SK-N-SH treated with all-trans-retinoic acid at 6 μM for 48 hours (cell line): ENCODE measurements around the gene OSBPL5.

Experiments
- ESRRG ChIP-seq: fragments of 250-450 bp; sonication (Bioruptor Pico); IDR thresholded peaks from 2 replicates; pipeline ENCODE4 v1.6.1; 2021; ENCODE audit warnings: mild to moderate bottlenecking
- ISL1 ChIP-seq: fragments of 250-450 bp; sonication (Bioruptor Pico); IDR thresholded peaks from 2 replicates; pipeline ENCODE4 v2.1.2; 2022; ENCODE audit warnings: mild to moderate bottlenecking, moderate library complexity
- OSR1 ChIP-seq: fragments of 250-450 bp; sonication (Bioruptor Pico); IDR thresholded peaks from 2 replicates; pipeline ENCODE4 v1.8.0; 2022; ENCODE audit warnings: moderate library complexity, mild to moderate bottlenecking, inconsistent platforms
- SNAI2 ChIP-seq: fragments of 250-450 bp; sonication (Bioruptor Pico); IDR thresholded peaks from 2 replicates; pipeline ENCODE4 v1.5.0; 2020; ENCODE audit warnings: mild to moderate bottlenecking, moderate library complexity
- ZC3H10 ChIP-seq: fragments of 250-450 bp; sonication (Bioruptor Pico); IDR thresholded peaks from 2 replicates; pipeline ENCODE4 v1.5.1; 2021; ENCODE audit warnings: mild to moderate bottlenecking, moderate library complexity
- ZFP3 ChIP-seq: fragments of 250-450 bp; sonication (Bioruptor Pico); IDR thresholded peaks from 2 replicates; pipeline ENCODE4 v1.5.0; 2020; ENCODE audit warnings: mild to moderate bottlenecking, moderate library complexity
- ZNF70 ChIP-seq: fragments of 450-650 bp; formaldehyde crosslinking; IDR thresholded peaks from 2 replicates; pipeline ENCODE4 v1.5.0; 2020; ENCODE audit warnings: mild to moderate bottlenecking, moderate library complexity
- ZNF8 ChIP-seq: fragments of 450-650 bp; formaldehyde crosslinking; IDR thresholded peaks from 2 replicates; pipeline ENCODE4 v1.5.0; 2020; ENCODE audit warnings: mild to moderate bottlenecking, moderate library complexity
- TF ChIP-seq, protein P1 (sequence below): fragments of 250-450 bp; sonication (Bioruptor Pico); IDR thresholded peaks from 2 replicates; pipeline ENCODE4 v1.5.1; 2020; ENCODE audit warnings: low read depth, mild to moderate bottlenecking, moderate library complexity
- TF ChIP-seq, protein P2 (sequence below): fragments of 250-450 bp; sonication (Bioruptor Pico); IDR thresholded peaks from 2 replicates; pipeline ENCODE4 v1.8.0; 2021; ENCODE audit warnings: low read depth, mild to moderate bottlenecking, moderate library complexity, borderline replicate concordance

DNA sequence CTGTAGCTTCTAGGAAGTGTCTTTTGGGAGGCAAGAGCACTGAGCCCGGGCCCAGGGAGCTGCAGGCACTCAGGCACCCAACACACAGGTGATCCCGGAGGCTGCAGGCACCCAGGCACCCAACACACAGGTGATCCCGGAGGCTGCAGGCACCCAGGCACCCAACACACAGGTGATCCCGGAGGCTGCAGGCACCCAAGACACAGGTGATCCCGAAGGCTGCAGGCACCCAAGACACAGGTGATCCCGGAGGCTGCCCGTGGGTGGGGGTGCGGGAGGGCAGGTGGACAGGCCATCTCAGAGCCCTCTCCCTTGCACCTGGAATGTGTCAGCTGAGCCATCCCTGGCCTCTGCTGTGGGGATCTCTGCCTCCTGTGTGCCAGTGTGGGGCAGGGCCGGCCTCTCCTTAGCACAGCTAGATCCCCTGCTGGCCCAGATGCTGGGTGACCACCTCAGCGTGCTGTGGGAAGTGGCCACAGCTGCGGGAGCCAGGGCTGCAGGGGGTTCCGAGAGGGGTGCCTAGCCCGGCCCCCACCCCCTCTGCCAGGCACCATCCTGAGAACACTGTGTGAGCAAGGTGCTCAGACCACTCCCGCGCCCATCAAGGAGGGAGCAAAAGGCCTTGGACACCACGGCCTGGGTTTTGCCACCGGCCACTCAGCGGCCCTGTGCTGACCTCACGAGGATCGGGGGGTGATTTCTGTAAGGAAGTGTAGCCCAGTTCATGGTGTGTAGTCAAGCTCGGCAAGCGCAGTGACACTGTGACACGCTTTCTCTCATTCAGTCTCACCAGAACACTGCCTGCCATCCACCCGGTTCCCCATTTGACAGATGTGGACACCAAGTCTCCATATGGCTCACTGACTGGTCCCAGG is 39.3 kb upstream of the OSBPL5 start:
- TF ChIP-seq, protein P1, sequence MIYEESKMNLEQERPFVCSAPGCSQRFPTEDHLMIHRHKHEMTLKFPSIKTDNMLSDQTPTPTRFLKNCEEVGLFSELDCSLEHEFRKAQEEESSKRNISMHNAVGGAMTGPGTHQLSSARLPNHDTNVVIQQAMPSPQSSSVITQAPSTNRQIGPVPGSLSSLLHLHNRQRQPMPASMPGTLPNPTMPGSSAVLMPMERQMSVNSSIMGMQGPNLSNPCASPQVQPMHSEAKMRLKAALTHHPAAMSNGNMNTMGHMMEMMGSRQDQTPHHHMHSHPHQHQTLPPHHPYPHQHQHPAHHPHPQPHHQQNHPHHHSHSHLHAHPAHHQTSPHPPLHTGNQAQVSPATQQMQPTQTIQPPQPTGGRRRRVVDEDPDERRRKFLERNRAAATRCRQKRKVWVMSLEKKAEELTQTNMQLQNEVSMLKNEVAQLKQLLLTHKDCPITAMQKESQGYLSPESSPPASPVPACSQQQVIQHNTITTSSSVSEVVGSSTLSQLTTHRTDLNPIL (CRISPR knock-in tag): no peak
- TF ChIP-seq ESRRG (CRISPR knock-in tag) (no peak), ZFP3 (CRISPR knock-in tag) (no peak), SNAI2 (no peak), ISL1 (CRISPR knock-in tag) (no peak), OSR1 (CRISPR knock-in tag) (no peak), ZC3H10 (CRISPR knock-in tag) (no peak), ZNF8 (no peak), ZNF70 (no peak)
- TF ChIP-seq, protein P2, sequence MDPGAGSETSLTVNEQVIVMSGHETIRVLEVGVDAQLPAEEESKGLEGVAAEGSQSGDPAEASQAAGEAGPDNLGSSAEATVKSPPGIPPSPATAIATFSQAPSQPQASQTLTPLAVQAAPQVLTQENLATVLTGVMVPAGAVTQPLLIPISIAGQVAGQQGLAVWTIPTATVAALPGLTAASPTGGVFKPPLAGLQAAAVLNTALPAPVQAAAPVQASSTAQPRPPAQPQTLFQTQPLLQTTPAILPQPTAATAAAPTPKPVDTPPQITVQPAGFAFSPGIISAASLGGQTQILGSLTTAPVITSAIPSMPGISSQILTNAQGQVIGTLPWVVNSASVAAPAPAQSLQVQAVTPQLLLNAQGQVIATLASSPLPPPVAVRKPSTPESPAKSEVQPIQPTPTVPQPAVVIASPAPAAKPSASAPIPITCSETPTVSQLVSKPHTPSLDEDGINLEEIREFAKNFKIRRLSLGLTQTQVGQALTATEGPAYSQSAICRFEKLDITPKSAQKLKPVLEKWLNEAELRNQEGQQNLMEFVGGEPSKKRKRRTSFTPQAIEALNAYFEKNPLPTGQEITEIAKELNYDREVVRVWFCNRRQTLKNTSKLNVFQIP: no peak
